ENCODE measurements around the gene TECRL. TPM values are rescaled to one million over a fixed set of nuclear protein-coding genes. Genes with fewer than 3 reads are reported as not detected.

TECRL gene
- total and polyA plus RNA-seq, 8 donors, result 0.12 to 0.55 TPM; not detected in 6

GRCh38 chr4:64341711-64342110 lies 67.5 kb downstream of the TECRL start:
- 45 to 74% (median 69%) methylated on average over 3 of the region's 3 CpGs for WGBS, 5 donors
- TF ChIP-seq EP300 (IDR thresholded peaks at IDR 0.05) (no peak), POLR2A (IDR thresholded peaks at IDR 0.05) (no peak), CTCF (IDR thresholded peaks at IDR 0.05) (no peak), POLR2AphosphoS5 (IDR thresholded peaks at IDR 0.05) (no peak)
- H3K27ac ChIP-seq, result no peak overlapping the region
- no peak for DNase-seq
- no peaks in the 10 kb centered on the region for H3K36me3 ChIP-seq
- intact Hi-C loops (cut with DNase I; ENCODE audit: low total_unique reads), result no loop called here
- no peak overlapping the region for H3K4me3 ChIP-seq
- no peaks in the 10 kb centered on the region for H3K27me3 ChIP-seq
- peaks cover 0 to 8% (median 0%) of the 10 kb centered on the region in 4 donors for H3K9me3 ChIP-seq
- no peaks in the 10 kb centered on the region for H3K4me1 ChIP-seq

GRCh38 chr4:64340218-64341110 lies 68.8 kb downstream of the TECRL start:
- H3K9me3 ChIP-seq, result peaks cover 0 to 8% (median 0%) of the 10 kb centered on the region in 4 donors
- intact Hi-C loops (cut with DNase I; ENCODE audit: low total_unique reads), result no loop called here
- H3K4me1 ChIP-seq, result no peaks in the 10 kb centered on the region
- H3K27me3 ChIP-seq, result no peaks in the 10 kb centered on the region
- H3K36me3 ChIP-seq, result no peaks in the 10 kb centered on the region
- H3K4me3 ChIP-seq, result no peak overlapping the region
- H3K27ac ChIP-seq, result no peak overlapping the region
- TF ChIP-seq EP300 (IDR thresholded peaks at IDR 0.05) (no peak), POLR2AphosphoS5 (IDR thresholded peaks at IDR 0.05) (no peak), POLR2A (IDR thresholded peaks at IDR 0.05) (no peak), CTCF (IDR thresholded peaks at IDR 0.05) (no peak)
- DNase-seq, result no peak
- 72 to 81% (median 76%) methylated on average over 4 to 5 of the region's 5 CpGs for WGBS, 5 donors

GRCh38 chr4:64334964-64335363 lies 74.3 kb downstream of the TECRL start:
- intact Hi-C loops (cut with DNase I; ENCODE audit: low total_unique reads), result no loop called here
- Histone ChIP-seq H3K9me3 (no peaks in the 10 kb centered on the region), H3K4me1 (no peaks in the 10 kb centered on the region), H3K27me3 (no peaks in the 10 kb centered on the region), H3K4me3 (no peak overlapping the region), H3K27ac (no peak overlapping the region), H3K36me3 (no peaks in the 10 kb centered on the region)
- TF ChIP-seq POLR2AphosphoS5 (IDR thresholded peaks at IDR 0.05) (no peak), POLR2A (IDR thresholded peaks at IDR 0.05) (no peak), CTCF (IDR thresholded peaks at IDR 0.05) (no peak), EP300 (IDR thresholded peaks at IDR 0.05) (no peak)
- 66 to 87% (median 78%) methylated on average over 2 of the region's 2 CpGs for WGBS, 5 donors
- DNase-seq, result no peak

- intact Hi-C loops (cut with DNase I; ENCODE audit: low total_unique reads), result no loop called here
- DNase-seq, result no peak
Measured at GRCh38 chr4:64330143-64330542, 79.1 kb downstream of the TECRL start.

More at GRCh38 chr4:64330143-64330542, 79.1 kb downstream of the TECRL start:
- TF ChIP-seq POLR2A (IDR thresholded peaks at IDR 0.05), result no peak
- TF ChIP-seq EP300 (IDR thresholded peaks at IDR 0.05), result no peak
- no peak for TF ChIP-seq CTCF (IDR thresholded peaks at IDR 0.05)
- TF ChIP-seq POLR2AphosphoS5 (IDR thresholded peaks at IDR 0.05), result no peak
- Histone ChIP-seq H3K9me3 (peaks cover 0 to 2% (median 1%) of the 10 kb centered on the region in 4 donors), H3K27ac (no peak overlapping the region), H3K36me3 (no peaks in the 10 kb centered on the region), H3K4me3 (no peak overlapping the region), H3K4me1 (no peaks in the 10 kb centered on the region), H3K27me3 (no peaks in the 10 kb centered on the region)
- WGBS, 5 donors, result 37 to 56% (median 50%) methylated on average over 3 of the region's 3 CpGs

Data from stomach (tissue), 9 donors.